H7 (cell line): ENCODE measurements around the gene ZNF692. TPM values are rescaled to one million over a fixed set of nuclear protein-coding genes. Genes with fewer than 3 reads are reported as not detected.
"Not testable (repeated sequence)": the region's sequence is repeated elsewhere in the genome, so short reads cannot be mapped to it uniquely, and the experiment has no call there.

Experiments
- DNase-seq: peaks from one replicate; pipeline ENCODE4 v3.0.0; 2012
- H3K27me3 ChIP-seq: 2 replicates; pipeline ENCODE4 v1.6.0; 2011; ENCODE audit warnings: mild to moderate bottlenecking, low read length; ENCODE audit not compliant: control insufficient read depth, insufficient read depth
- H3K36me3 ChIP-seq: replicated peaks from 2 replicates; pipeline ENCODE4 v1.5.1; 2011; ENCODE audit warnings: low read length; ENCODE audit not compliant: control insufficient read depth, insufficient read depth
- H3K4me3 ChIP-seq: 2 replicates; pipeline ENCODE4 v1.5.1; 2011; ENCODE audit warnings: low read depth, mild to moderate bottlenecking, control low read depth, low read length, moderate library complexity; ENCODE audit not compliant: insufficient read depth
- total RNA-seq: library from RNA; depleted of rRNA; stranded (reverse); fragments of >200 nt; shearing (Covaris generic); gene quantifications from 2 replicates; pipeline ENCODE4 v1.2.3, GENCODE V29; 2014

ZNF692 gene
- total RNA-seq, 1 experiment from 2014 or later: 64.2 TPM

DNA sequence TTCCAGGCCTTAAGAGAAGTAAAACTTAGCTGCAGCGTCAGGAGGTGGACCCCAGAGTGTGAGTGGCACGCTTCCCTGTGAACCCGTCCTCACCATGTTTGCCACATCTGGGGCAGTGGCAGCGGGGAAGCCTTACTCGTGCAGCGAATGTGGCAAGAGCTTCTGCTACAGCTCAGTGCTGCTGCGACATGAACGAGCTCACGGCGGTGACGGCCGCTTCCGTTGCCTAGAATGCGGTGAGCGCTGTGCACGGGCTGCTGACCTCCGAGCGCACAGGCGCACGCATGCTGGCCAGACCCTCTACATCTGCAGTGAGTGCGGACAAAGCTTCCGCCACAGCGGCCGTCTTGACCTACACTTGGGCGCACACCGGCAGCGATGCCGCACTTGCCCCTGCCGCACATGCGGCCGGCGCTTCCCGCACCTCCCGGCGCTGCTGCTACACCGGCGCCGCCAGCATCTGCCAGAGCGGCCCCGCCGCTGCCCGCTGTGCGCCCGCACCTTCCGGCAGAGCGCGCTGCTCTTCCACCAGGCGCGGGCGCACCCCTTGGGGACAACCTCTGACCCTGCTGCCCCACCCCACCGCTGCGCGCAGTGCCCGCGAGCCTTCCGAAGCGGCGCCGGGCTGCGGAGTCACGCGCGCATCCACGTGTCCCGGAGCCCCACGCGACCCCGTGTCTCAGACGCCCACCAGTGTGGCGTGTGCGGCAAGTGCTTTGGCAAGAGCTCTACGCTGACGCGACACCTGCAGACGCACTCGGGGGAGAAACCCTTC is 11.5 kb downstream of the ZNF692 start:
- Histone ChIP-seq H3K36me3 (peaks cover 16% of the 10 kb centered on the region), H3K27me3 (no peaks in the 10 kb centered on the region), H3K4me3 (no peak overlapping the region)
- DNase-seq: no peak

DNA sequence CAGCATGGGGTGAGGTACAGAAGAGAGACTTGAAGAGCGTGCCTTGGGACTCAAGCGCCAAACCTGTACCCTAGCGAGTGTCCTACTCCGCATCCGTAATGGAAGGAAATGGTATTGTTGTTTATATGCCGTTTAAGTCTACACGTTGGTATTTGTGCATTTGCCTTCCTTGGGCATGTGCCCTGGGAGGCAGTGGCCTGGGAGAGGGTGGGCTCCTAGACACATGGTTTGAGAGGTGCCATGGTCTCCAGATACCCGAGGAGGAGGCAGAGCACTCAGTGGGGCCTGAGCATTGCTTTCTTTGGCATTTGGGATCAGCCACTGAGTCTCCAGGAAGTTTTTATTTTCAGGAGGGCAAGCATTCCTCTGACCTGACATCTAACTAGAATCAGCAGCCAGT is 14.4 kb downstream of the ZNF692 start:
- Histone ChIP-seq H3K27me3 (no peaks in the 10 kb centered on the region), H3K4me3 (no peak overlapping the region), H3K36me3 (peaks cover 12% of the 10 kb centered on the region)
- no peak for DNase-seq

DNA sequence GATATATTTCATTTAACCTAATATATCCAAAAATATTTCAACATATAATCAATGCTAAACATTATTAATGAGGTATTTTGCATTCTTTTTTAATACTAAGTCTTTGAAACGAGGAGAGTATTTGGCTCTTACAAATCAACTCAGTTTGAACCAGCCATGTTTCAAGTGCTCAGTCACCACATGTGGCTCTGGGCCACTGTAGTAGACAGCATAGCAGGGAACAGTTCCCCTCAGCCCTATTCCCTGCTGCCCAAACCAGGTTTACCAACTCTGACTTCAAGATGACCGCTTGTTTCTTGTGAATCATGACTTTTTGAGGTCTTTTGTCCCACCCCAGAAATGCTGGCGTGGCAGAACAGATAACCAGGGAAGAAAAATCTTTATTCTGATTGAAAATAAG is 15.2 kb downstream of the ZNF692 start:
- DNase-seq: no peak
- no peak overlapping the region for H3K4me3 ChIP-seq
- H3K27me3 ChIP-seq: no peaks in the 10 kb centered on the region
- H3K36me3 ChIP-seq: peaks cover 8% of the 10 kb centered on the region

DNA sequence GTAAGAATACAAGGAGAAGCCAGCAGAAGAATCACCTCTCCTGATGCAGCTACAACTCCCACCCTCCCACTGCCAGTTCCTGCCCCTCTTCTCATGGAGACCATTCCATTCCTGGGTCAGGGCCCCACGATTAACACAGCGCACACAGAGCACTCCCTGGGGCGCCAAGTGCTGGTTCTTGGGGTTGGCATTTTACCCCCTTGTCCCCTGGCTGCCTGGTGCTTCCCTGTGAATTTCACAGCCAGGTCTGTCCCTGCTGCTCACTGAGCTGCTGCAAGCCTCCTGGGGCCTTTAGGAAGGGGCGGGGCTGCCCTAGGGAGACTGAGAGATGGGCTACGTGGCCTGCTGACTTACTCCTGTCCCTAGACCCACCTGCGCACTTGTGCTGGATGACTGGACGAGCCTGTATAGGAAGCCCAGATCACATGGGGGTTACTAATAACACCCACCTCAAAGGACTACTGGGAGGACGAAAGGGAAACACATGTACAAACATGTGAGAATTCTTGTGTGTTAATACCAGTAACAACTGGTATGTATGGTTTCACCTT is 16.0 kb downstream of the ZNF692 start:
- Histone ChIP-seq H3K4me3 (no peak overlapping the region), H3K27me3 (no peaks in the 10 kb centered on the region)

DNA sequence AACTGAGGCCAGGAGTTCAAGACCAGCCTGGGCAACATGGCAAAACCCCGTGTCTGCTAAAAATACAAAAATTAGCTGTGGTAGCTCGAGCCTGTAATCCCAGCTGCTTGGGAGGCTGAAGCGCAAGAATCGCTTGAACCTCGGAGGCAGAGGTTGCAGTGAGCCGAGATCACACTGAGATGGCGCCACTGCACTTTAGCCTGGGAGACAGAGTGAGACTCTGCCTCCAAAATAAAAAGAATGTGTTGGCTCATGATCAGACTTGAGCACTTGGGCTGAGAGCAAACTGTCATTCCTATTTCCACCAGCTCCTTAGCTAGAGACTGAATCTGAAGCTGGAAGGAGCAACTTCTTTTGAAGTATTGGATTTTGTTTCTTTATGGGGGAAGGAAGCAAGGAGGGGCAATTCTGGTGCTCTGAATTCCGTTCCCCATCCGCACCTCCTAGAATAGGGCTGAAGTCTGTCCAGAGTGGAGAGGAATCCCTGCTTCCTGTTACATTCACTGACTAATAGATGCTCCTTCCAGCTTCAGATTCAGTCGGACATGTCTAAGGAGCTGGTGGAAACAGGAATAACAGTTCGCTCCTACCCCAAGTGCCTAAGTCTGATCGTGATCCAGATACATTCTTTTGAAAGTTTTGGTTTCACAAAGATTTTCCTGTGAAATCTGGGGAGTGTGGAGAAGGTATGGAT is 17.0 kb downstream of the ZNF692 start:
- Histone ChIP-seq H3K4me3 (no peak overlapping the region), H3K27me3 (peaks cover 2% of the 10 kb centered on the region; the same call in 1 of the 2 replicates), H3K36me3 (peaks cover 6% of the 10 kb centered on the region)
- DNase-seq: no peak

More for the DNA sequence above, 16.0 kb downstream of the ZNF692 start:
- H3K36me3 ChIP-seq: peaks cover 6% of the 10 kb centered on the region
- DNase-seq: no peak

DNA sequence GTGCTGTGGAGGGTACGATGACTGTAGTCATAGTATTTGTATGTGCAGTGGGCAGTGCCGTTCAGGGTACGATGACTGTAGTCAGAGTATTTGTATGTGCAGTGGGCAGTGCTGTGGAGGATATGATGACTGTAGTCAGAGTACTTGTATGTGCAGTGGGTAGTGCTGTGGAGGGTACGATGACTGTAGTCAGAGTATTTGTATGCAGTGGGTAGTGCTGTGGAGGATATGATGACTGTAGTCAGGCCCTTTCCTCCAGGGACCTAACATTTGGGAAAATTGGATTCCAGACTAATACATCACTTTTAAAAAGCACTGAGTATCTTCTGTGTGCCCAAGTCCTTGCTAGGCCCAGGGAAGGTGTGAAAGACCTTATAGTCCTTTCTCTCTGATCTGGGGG is 17.9 kb downstream of the ZNF692 start:
- DNase-seq: no peak
- Histone ChIP-seq H3K27me3 (peaks cover 2% of the 10 kb centered on the region; the same call in 1 of the 2 replicates), H3K4me3 (no peak overlapping the region), H3K36me3 (peaks cover 5% of the 10 kb centered on the region)

DNA sequence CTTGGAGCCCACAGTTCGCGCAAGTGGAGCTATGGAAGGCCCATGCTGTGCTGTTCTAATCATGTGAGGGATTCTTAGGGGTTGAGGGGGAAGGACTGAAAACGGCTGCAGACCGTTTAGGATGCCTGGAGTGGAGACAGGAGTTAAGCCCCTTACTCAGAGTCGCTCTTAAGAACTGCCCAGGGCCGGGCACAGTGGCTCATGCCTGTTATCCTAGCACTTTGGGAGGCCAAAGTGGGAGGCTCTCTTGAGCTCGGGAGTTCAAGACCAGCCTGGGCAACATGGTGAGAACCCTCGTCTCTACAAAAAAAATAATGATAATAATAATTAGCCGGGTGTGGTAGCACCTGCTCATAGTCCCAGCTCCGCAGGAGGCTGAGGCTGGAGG is 19.7 kb downstream of the ZNF692 start:
- H3K36me3 ChIP-seq: no peaks in the 10 kb centered on the region
- peak overlapping the region; percentile 100 for H3K4me3 ChIP-seq
- peaks cover 2% of the 10 kb centered on the region; the same call in 1 of the 2 replicates for H3K27me3 ChIP-seq
- DNase-seq: no peak

DNA sequence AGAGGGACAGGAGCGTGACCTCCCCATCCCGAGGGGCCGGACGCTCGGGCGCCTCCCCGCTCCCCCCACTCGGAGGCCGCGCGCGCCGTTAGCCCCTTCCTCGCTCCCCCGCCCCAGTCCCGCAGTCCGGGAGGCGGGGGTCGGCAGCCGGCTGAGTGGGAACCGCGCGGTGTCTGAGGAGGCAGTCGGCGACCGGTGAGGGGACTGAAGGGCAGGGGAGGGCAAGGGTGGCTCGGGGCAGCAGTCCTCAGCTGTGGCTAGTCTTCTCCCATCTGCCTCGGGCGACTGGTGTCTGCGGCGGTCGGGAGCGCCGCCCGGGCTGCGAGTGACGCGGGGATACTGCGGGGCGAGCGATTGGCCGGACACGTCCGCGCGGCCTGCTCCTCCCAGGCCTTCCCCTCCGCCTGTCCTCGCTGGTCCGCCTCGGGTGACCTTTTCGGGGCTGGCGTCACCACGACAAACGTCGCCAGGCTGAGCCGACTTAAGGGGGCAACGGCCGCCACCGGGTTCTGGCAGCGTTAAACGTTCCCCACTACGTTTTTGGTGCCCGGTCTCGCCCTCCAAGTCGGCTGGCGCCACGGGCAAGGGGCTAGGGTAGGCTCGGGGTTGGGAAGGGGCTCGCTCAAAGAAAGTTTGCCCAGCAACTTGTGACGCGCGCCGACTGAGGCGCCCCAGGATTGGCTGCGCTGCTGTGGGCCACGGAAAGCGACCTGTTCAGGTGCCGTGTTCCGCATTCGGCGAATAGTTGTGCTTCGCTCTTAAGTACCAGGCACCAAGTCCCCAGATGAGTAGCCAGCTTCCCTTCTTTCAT is 20.3 kb downstream of the ZNF692 start:
- H3K27me3 ChIP-seq: peaks cover 2% of the 10 kb centered on the region; the same call in 1 of the 2 replicates
- peak overlapping the region; percentile 100 for H3K4me3 ChIP-seq
- H3K36me3 ChIP-seq: no peaks in the 10 kb centered on the region
- DNase-seq: peak; percentile 96

DNA sequence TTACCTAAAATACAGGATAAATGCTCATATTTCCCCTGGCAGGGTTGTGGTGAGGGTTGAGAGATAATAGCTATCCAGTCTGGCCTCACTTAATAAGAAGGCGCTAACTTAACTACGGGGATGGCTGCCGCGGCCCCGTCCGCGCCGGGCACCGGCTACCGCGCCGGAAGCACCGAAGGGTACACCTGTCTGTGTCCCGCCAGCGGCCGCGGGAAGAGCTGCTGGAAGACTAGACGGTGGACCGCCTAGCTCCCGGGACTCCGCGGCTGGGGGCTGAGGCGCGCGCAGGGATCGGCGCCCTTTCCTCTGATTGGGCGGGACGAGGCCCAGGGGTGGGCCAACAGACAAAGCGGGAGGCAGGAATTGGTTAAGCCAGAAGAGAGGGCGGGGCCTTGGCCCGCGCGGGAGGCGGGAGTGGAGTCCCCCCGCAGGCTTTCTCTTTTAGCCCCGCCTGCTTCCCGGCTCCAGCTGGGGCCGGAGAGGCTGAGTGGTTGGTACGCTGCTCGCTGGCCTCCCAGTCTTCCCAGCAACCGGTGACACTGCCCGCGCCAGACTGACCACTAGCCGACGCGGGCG is 21.0 kb downstream of the ZNF692 start, which contains the start of gene ZNF672:
TSS of gene ZNF672 (plus strand) at position 444 of the 576 bp plus-strand sequence. CDS start 9,051 bp downstream, outside the sequence.
- Histone ChIP-seq H3K36me3 (no peaks in the 10 kb centered on the region), H3K27me3 (peaks cover 2% of the 10 kb centered on the region; the same call in 1 of the 2 replicates), H3K4me3 (peak within 1 kb of the TSS; percentile 100)
- peak; percentile 99 for DNase-seq

DNA sequence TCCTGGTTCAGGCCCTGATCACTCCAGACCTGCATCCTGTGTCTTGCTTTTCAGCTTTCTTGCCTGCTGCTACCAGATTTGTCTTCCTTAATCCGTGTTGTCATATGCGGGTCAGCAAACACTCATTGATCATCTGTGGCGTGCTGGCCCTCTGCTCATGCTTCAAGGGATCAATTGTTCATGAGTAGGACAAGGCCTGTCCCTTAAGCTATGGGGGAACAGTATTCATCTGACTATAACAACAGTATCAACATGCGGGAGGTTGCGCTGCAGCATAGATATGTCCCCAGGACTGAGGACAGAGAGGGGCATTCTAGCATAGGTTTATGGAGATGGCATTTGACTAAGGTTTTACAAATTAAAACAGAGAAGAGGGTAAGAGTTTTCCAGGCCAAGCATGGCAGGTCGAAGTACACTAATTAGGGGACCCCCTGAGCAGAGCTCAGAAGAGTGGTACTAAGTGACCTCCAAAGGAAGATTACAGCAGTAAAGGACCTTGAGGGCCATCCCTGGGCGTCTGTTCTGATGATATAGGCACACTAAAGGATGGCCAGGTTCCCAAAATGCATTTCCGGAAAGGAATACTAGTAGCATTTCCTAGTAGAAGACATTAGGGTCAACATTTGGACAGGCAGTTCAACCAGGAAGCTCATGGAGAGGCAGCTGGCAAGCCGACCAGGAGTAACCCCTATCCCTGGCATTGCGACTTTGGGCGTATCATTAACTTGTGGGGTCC is 21.7 kb downstream of the ZNF692 start:
- Histone ChIP-seq H3K27me3 (peaks cover 2% of the 10 kb centered on the region; the same call in 1 of the 2 replicates), H3K4me3 (peak overlapping the region; percentile 56), H3K36me3 (no peaks in the 10 kb centered on the region)

DNA sequence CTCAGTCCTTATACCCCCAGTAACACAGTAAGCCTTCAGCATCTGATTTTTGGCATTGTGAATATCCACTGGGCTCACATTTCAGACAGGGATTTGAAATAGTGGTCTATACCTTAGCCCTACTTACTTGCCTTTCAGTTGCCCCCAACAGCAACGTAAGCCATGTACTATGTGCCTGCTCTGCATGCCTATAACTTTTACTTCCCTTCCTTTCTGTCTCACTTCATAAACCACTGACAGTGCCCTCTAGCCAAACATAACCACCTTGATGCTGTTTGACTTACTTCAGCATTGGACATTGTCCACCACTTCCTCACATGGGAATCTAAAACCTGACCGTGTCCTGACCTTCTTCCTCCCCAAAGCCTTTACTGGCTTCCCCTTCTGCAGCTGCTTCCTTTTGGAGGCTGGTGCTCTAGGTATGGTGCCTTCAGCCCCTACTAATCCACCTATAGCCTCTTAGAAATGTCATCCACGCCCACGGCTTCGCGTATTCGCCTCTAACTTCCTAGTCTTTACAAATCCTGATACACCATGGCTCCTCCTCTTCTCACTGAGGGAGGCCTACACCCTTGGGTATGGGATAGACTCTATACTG is 24.4 kb downstream of the ZNF692 start:
- Histone ChIP-seq H3K4me3 (no peak overlapping the region), H3K36me3 (no peaks in the 10 kb centered on the region), H3K27me3 (peaks cover 2% of the 10 kb centered on the region; the same call in 1 of the 2 replicates)
- no peak for DNase-seq

More for the DNA sequence above, 21.7 kb downstream of the ZNF692 start:
- DNase-seq: no peak

DNA sequence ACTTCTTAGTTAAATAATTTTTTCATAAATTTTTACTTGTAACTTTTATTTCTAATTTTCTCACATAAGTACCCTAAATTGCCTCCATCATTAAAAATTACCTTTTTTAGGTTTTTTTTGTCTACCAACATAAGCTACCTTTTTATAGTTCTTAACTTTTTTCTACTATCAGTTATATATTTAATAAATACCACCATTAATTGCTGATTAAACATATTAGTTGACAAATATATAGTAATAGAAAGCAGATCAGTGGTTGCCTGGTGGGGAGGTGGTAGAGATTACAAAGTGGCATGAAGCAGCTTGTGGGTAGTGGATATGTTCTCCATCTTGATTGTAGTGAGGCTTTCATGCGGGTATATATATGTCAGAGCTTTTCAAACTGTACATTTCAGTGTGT is 27.0 kb downstream of the ZNF692 start:
- Histone ChIP-seq H3K27me3 (peaks cover 1% of the 10 kb centered on the region; the same call in 1 of the 2 replicates), H3K36me3 (no peaks in the 10 kb centered on the region), H3K4me3 (no peak overlapping the region)
- DNase-seq: no peak

DNA sequence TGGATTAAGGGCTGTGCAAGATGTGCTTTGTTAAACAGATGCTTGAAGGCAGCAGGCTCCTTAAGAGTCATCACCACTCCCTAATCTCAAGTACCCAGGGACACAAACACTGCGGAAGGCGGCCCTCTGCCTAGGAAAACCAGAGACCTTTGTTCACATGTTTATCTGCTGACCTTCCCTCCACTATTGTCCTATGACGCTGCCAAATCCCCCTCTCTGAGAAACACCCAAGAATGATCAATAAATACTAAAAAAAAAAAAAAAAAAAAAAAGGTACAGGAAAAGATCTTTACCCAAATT is 28.2 kb downstream of the ZNF692 start:
- not testable (repeated sequence) for H3K4me3 ChIP-seq, H3K36me3 ChIP-seq, H3K27me3 ChIP-seq, DNase-seq
